GM12873 (cell line): ENCODE data around the gene PCDHGC3.

ENCODE experiments used
- CTCF ChIP-seq: IDR thresholded peaks from 2 replicates; pipeline ENCODE4 v1.5.1; 2012; ENCODE audit warnings: low read depth, mild to moderate bottlenecking, moderate library complexity, low read length, control low read depth; ENCODE audit not compliant: insufficient read depth; ENCODE audit errors: missing control alignments

PCDHGC3 gene

GRCh38 chr5:141487131-141487530, 11.4 kb downstream of the PCDHGC3 start:
- no peak for TF ChIP-seq CTCF

GRCh38 chr5:141488591-141489561, 13.1 kb downstream of the PCDHGC3 start, which contains the start of gene PCDHGC5:
PCDHGC5 (plus strand) TSS chr5:141489081; CDS start chr5:141489241, 160 bp downstream.
- TF ChIP-seq CTCF: no peak

- no peak for TF ChIP-seq CTCF
These were observed 14.1 kb downstream of the PCDHGC3 start for GRCh38 chr5:141489841-141490240.

GRCh38 chr5:141490271-141490670, 14.5 kb downstream of the PCDHGC3 start:
- TF ChIP-seq CTCF: no peak

- no peak for TF ChIP-seq CTCF
These were observed 15.0 kb downstream of the PCDHGC3 start for GRCh38 chr5:141490771-141491170.

GRCh38 chr5:141491323-141492167, 15.8 kb downstream of the PCDHGC3 start:
- no peak for TF ChIP-seq CTCF

GRCh38 chr5:141492168-141492885, 16.6 kb downstream of the PCDHGC3 start:
- TF ChIP-seq CTCF: no peak
